ENCODE results near the gene RREB1. TPM values are rescaled to one million over a fixed set of nuclear protein-coding genes. Genes with fewer than 3 reads are reported as not detected.

Gene RREB1
- total and polyA plus RNA-seq, 10 donors = 3.2 to 72.0 (median 54.6) TPM

- no peak for DNase-seq
- H3K9me3 ChIP-seq = no peaks in the 10 kb centered on the region
- 76 to 85% (median 79%) methylated on average over 6 of the region's 6 CpGs for WGBS, 5 donors
- TF ChIP-seq POLR2A (IDR thresholded peaks at IDR 0.05) (no peak), POLR2AphosphoS5 (IDR thresholded peaks at IDR 0.05) (no peak), CTCF (IDR thresholded peaks at IDR 0.05 in 8 of 11, conservative IDR thresholded peaks at IDR 0.05 in 3 of 11) (no peak)
- peaks cover 0 to 8% (median 3%) of the 10 kb centered on the region in 6 donors for H3K4me1 ChIP-seq
- H3K27me3 ChIP-seq (replicated peaks in 1 of 7) = no peaks in the 10 kb centered on the region
- intact Hi-C loops (cut with DNase I; ENCODE audit: low total_unique reads) = no loop called here
- H3K27ac ChIP-seq = no peak overlapping the region
- H3K36me3 ChIP-seq = no peaks in the 10 kb centered on the region
- no peak overlapping the region for H3K4me3 ChIP-seq
Observed at GRCh38 chr6:7078856-7079255, 28.9 kb upstream of the RREB1 start.

DNA sequence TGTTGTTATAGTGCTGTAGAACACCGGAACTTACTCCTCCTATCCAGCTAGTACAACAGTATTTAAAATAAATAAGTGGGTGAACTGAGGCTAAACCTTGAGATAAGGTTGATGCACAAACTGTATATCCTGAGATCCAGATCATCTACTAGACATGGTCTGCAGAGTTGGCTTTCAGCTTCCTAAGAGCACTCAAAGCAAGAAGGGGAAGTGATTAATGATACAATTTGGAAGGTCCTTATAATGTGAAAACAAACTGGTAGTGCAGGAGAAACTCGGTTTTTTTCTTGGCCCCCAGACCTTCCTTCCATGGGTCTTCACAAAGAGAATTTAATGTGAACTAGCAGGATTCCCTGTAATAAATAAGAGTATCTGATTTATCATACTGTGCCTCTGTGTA is 27.4 kb upstream of the RREB1 start:
- H3K9me3 ChIP-seq = no peaks in the 10 kb centered on the region
- no peaks in the 10 kb centered on the region for H3K27me3 ChIP-seq (replicated peaks in 1 of 7)
- no peak overlapping the region for H3K4me3 ChIP-seq
- H3K27ac ChIP-seq = no peak overlapping the region
- TF ChIP-seq POLR2A (IDR thresholded peaks at IDR 0.05) = no peak
- no peak for TF ChIP-seq POLR2AphosphoS5 (IDR thresholded peaks at IDR 0.05)
- TF ChIP-seq CTCF (IDR thresholded peaks at IDR 0.05 in 8 of 11, conservative IDR thresholded peaks at IDR 0.05 in 3 of 11) = no peak
- intact Hi-C loops (cut with DNase I; ENCODE audit: low total_unique reads) = no loop called here
- no peak for DNase-seq
- no peaks in the 10 kb centered on the region for H3K36me3 ChIP-seq
- no peaks in the 10 kb centered on the region for H3K4me1 ChIP-seq
- whole genome bisulfite sequencing, 5 donors = 49 to 61% (median 57%) methylated on average over 2 of the region's 2 CpGs

DNA sequence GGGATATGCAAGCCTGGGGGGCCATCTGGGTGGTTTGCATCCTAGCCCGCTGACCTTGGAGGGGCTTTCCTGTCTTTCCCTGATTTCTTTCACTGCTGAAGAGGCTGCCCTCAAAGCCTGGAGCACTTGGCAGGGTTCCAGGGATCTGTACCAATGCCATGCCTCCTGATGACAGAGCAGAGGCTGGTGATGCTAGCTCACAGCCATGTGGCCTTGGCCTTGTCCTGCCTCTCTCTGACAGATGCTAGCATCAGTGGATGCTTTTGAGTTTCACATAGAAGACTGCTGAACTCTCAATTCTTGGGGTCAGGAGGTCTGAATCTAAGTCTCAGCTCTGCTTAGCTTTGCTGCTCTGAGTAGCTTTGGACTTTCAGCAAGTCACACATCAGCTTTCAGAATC is 21.9 kb upstream of the RREB1 start:
- no peaks in the 10 kb centered on the region for H3K9me3 ChIP-seq
- H3K27me3 ChIP-seq (replicated peaks in 1 of 7) = no peaks in the 10 kb centered on the region
- peak overlapping the region in 1 of 8 donors; percentile 61 for H3K4me3 ChIP-seq
- intact Hi-C loops (cut with DNase I; ENCODE audit: low total_unique reads) = no loop called here
- peaks cover 15 to 32% (median 26%) of the 10 kb centered on the region in 6 donors for H3K4me1 ChIP-seq
- no peaks in the 10 kb centered on the region for H3K36me3 ChIP-seq
- no peak for DNase-seq
- 62 to 90% (median 70%) methylated on average over 1 of the region's 1 CpG for WGBS, 5 donors
- TF ChIP-seq CTCF (IDR thresholded peaks at IDR 0.05 in 8 of 11, conservative IDR thresholded peaks at IDR 0.05 in 3 of 11) (no peak), POLR2A (IDR thresholded peaks at IDR 0.05) (no peak), POLR2AphosphoS5 (IDR thresholded peaks at IDR 0.05) (no peak)
- H3K27ac ChIP-seq = peak overlapping the region; percentile 51 to 80 (median 72)

DNA sequence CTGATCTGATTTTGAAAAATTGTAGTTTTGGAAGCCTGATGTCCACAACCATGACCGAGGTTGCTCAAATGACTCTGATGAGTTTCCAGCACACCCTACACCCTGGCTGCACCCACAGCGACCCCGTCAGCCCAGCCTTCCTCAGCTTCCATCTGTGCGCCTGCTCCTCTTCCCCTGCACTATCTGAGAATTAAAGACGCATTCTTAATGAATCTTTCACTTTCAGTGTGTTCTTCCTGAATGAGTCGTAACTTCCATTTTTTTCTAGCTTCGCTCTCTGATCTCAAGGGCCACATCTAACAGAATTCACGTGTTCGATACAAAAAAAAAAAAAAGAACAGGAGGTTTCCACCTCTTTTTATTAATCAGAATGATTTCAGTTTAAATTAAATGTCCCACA is 21.3 kb upstream of the RREB1 start:
- H3K27me3 ChIP-seq (replicated peaks in 1 of 7) = no peaks in the 10 kb centered on the region

More for the DNA sequence above, 21.3 kb upstream of the RREB1 start:
- intact Hi-C loops (cut with DNase I; ENCODE audit: low total_unique reads) = no loop called here
- Histone ChIP-seq H3K4me1 (peaks cover 15 to 32% (median 26%) of the 10 kb centered on the region in 6 donors), H3K4me3 (peak overlapping the region; percentile 12 to 61 (median 28)), H3K27ac (peak overlapping the region; percentile 51 to 80 (median 72)), H3K36me3 (no peaks in the 10 kb centered on the region), H3K9me3 (no peaks in the 10 kb centered on the region)
- 1 to 8% (median 3%) methylated on average over 9 of the region's 9 CpGs for WGBS, 5 donors
- DNase-seq = peak; percentile 81
- TF ChIP-seq POLR2A (IDR thresholded peaks at IDR 0.05) (no peak), POLR2AphosphoS5 (IDR thresholded peaks at IDR 0.05) (peak in 2 of 3 donors; percentile 18 to 48), CTCF (IDR thresholded peaks at IDR 0.05 in 8 of 11, conservative IDR thresholded peaks at IDR 0.05 in 3 of 11) (peak in 1 of 11 experiments; percentile 7)
